ENCODE data around the gene ST6GALNAC2.

ST6GALNAC2 gene

DNA sequence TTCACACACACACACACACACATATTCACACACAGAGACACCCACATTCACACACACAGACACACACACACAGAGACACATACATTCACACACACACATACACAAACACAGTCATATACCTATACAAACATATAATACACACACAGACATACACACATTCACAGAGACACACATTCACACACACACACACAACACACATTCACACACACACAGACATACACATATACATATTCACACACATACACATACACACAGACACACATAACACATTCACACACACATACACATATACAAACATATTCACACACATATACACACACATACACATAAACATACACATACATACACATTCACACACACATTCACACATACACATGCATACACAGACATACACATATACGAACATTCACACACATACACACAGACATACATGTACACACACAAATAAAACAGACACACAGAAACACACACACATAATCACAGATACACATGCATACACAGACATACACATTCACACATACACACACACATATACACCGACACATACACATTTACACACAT lies 37.9 kb downstream of the ST6GALNAC2 start (continued):
- no peak for TF ChIP-seq ZNF354C (tag by site-specific recombination; IDR thresholded peaks at IDR 0.05; ENCODE audit: borderline replicate concordance, low read depth)
- no peak for TF ChIP-seq HOXD13 (CRISPR knock-in tag; IDR thresholded peaks at IDR 0.05; ENCODE audit: borderline replicate concordance)
- no peak for TF ChIP-seq ZNF596 (tag by site-specific recombination; IDR thresholded peaks at IDR 0.05)
- TF ChIP-seq KLF16 (tag by site-specific recombination; IDR thresholded peaks at IDR 0.05) = no peak
- TF ChIP-seq ZNF2 (tag by site-specific recombination; IDR thresholded peaks at IDR 0.05) = no peak
- no peak; the same call in none of the 2 replicates for TF ChIP-seq ZBTB48 (tag by site-specific recombination; IDR thresholded peaks at IDR 0.05)
- TF ChIP-seq IKZF3 (tag by site-specific recombination; IDR thresholded peaks at IDR 0.05) = no peak
- TF ChIP-seq ZNF701 (tag by site-specific recombination; IDR thresholded peaks at IDR 0.05) = no peak

DNA sequence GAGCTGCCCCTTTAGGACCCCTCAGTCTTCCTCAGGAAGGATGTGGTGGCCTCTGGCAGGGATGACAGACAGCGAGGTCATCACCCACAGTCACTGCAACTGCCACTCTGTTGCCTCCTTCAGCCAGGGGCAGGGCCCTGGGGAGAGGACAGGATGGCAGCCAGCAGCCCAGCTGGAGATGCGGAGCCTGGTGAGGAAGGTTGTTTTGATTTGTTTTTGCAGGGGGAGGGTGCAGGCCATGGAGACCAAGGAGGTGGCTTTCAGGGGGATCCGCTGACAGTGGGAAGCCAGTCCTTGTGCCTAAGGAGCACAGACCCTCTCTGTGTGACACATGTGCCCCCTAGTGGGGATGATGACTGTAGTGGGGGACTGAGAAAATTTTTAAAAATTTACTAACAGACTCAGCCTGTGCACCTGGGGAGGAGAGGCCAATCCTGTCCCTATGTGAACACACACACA lies 38.4 kb downstream of the ST6GALNAC2 start:
- no peaks in the 10 kb centered on the region for H3K9me3 ChIP-seq (ENCODE audit: control insufficient read depth, insufficient read depth, low read depth, low read length)
- ChIA-PET CTCF (interaction anchor here (0.6 to 4.5 kb wide), 36 partner anchors 10 to 533 kb away, joined by 3 to 87 read pairs (median 5); partner anchors contain the start of gene AANAT), POLR2A (interaction anchor here (2.7 kb wide), 1 partner anchor 10 kb away, joined by 15 read pairs; no protein-coding TSS in a partner anchor)
- peaks cover 0 to 9% of the 10 kb centered on the region in 2 experiments; a peak in 2 of 3 replicates for H3K36me3 ChIP-seq (ENCODE audit: control insufficient read depth in 2 of 2, insufficient read depth in 1 of 2, low read length in 2 of 2)
- no peak overlapping the region for H3K27ac ChIP-seq (ENCODE audit: extremely low read depth, low read depth, low read length)
- peaks cover 21% of the 10 kb centered on the region for H3K4me1 ChIP-seq (ENCODE audit: control insufficient read depth, insufficient read depth, low read length)
- H3K4me3 ChIP-seq (ENCODE audit: low read depth, low read length) = no peak overlapping the region
- no peak for TF ChIP-seq ZNF530 (tag by site-specific recombination; IDR thresholded peaks at IDR 0.05; ENCODE audit: low read depth)
- TF ChIP-seq, protein P1, sequence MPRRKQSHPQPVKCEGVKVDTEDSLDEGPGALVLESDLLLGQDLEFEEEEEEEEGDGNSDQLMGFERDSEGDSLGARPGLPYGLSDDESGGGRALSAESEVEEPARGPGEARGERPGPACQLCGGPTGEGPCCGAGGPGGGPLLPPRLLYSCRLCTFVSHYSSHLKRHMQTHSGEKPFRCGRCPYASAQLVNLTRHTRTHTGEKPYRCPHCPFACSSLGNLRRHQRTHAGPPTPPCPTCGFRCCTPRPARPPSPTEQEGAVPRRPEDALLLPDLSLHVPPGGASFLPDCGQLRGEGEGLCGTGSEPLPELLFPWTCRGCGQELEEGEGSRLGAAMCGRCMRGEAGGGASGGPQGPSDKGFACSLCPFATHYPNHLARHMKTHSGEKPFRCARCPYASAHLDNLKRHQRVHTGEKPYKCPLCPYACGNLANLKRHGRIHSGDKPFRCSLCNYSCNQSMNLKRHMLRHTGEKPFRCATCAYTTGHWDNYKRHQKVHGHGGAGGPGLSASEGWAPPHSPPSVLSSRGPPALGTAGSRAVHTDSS (tag by site-specific recombination; IDR thresholded peaks at IDR 0.05) = no peak
- TF ChIP-seq, protein P2, sequence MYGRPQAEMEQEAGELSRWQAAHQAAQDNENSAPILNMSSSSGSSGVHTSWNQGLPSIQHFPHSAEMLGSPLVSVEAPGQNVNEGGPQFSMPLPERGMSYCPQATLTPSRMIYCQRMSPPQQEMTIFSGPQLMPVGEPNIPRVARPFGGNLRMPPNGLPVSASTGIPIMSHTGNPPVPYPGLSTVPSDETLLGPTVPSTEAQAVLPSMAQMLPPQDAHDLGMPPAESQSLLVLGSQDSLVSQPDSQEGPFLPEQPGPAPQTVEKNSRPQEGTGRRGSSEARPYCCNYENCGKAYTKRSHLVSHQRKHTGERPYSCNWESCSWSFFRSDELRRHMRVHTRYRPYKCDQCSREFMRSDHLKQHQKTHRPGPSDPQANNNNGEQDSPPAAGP (tag by site-specific recombination; IDR thresholded peaks at IDR 0.05) = peak; percentile 48; the same call in 1 of the 2 replicates
- no peak for TF ChIP-seq ZSCAN30 (tag by site-specific recombination; IDR thresholded peaks at IDR 0.05)
- no peak for TF ChIP-seq ZSCAN16 (tag by site-specific recombination; IDR thresholded peaks at IDR 0.05)
- TF ChIP-seq, protein P3, sequence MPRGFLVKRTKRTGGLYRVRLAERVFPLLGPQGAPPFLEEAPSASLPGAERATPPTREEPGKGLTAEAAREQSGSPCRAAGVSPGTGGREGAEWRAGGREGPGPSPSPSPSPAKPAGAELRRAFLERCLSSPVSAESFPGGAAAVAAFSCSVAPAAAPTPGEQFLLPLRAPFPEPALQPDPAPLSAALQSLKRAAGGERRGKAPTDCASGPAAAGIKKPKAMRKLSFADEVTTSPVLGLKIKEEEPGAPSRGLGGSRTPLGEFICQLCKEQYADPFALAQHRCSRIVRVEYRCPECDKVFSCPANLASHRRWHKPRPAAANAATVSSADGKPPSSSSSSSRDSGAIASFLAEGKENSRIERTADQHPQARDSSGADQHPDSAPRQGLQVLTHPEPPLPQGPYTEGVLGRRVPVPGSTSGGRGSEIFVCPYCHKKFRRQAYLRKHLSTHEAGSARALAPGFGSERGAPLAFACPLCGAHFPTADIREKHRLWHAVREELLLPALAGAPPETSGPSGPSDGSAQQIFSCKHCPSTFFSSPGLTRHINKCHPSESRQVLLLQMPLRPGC (tag by site-specific recombination; IDR thresholded peaks at IDR 0.05) = no peak
- TF ChIP-seq, protein P4, sequence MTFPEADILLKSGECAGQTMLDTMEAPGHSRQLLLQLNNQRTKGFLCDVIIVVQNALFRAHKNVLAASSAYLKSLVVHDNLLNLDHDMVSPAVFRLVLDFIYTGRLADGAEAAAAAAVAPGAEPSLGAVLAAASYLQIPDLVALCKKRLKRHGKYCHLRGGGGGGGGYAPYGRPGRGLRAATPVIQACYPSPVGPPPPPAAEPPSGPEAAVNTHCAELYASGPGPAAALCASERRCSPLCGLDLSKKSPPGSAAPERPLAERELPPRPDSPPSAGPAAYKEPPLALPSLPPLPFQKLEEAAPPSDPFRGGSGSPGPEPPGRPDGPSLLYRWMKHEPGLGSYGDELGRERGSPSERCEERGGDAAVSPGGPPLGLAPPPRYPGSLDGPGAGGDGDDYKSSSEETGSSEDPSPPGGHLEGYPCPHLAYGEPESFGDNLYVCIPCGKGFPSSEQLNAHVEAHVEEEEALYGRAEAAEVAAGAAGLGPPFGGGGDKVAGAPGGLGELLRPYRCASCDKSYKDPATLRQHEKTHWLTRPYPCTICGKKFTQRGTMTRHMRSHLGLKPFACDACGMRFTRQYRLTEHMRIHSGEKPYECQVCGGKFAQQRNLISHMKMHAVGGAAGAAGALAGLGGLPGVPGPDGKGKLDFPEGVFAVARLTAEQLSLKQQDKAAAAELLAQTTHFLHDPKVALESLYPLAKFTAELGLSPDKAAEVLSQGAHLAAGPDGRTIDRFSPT (tag by site-specific recombination; IDR thresholded peaks at IDR 0.05) = peak; percentile 62; the same call in 1 of the 2 replicates
- TF ChIP-seq, protein P5, sequence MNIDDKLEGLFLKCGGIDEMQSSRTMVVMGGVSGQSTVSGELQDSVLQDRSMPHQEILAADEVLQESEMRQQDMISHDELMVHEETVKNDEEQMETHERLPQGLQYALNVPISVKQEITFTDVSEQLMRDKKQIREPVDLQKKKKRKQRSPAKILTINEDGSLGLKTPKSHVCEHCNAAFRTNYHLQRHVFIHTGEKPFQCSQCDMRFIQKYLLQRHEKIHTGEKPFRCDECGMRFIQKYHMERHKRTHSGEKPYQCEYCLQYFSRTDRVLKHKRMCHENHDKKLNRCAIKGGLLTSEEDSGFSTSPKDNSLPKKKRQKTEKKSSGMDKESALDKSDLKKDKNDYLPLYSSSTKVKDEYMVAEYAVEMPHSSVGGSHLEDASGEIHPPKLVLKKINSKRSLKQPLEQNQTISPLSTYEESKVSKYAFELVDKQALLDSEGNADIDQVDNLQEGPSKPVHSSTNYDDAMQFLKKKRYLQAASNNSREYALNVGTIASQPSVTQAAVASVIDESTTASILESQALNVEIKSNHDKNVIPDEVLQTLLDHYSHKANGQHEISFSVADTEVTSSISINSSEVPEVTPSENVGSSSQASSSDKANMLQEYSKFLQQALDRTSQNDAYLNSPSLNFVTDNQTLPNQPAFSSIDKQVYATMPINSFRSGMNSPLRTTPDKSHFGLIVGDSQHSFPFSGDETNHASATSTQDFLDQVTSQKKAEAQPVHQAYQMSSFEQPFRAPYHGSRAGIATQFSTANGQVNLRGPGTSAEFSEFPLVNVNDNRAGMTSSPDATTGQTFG (tag by site-specific recombination; IDR thresholded peaks at IDR 0.05; ENCODE audit: borderline replicate concordance) = no peak
- TF ChIP-seq ZNF211 (tag by site-specific recombination; IDR thresholded peaks at IDR 0.05; ENCODE audit: low read depth) = no peak
- TF ChIP-seq SP2 (tag by site-specific recombination; IDR thresholded peaks at IDR 0.05) = peak; percentile 24
- TF ChIP-seq ZNF768 (tag by site-specific recombination; IDR thresholded peaks at IDR 0.05) = no peak
- TF ChIP-seq KLF7 (tag by site-specific recombination; IDR thresholded peaks at IDR 0.05; ENCODE audit: borderline replicate concordance) = no peak
- no peak for TF ChIP-seq ZNF660 (tag by site-specific recombination; IDR thresholded peaks at IDR 0.05)
- TF ChIP-seq, protein P6, sequence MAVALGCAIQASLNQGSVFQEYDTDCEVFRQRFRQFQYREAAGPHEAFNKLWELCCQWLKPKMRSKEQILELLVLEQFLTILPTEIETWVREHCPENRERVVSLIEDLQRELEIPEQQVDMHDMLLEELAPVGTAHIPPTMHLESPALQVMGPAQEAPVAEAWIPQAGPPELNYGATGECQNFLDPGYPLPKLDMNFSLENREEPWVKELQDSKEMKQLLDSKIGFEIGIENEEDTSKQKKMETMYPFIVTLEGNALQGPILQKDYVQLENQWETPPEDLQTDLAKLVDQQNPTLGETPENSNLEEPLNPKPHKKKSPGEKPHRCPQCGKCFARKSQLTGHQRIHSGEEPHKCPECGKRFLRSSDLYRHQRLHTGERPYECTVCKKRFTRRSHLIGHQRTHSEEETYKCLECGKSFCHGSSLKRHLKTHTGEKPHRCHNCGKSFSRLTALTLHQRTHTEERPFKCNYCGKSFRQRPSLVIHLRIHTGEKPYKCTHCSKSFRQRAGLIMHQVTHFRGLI (tag by site-specific recombination; IDR thresholded peaks at IDR 0.05) = no peak
- no peak for TF ChIP-seq ZNF394 (tag by site-specific recombination; IDR thresholded peaks at IDR 0.05; ENCODE audit: borderline replicate concordance)
- no peak for TF ChIP-seq FEZF1 (tag by site-specific recombination; IDR thresholded peaks at IDR 0.05)
- TF ChIP-seq ZNF140 (tag by site-specific recombination; IDR thresholded peaks at IDR 0.05) = no peak
- no peak for TF ChIP-seq ZBTB21 (tag by site-specific recombination; IDR thresholded peaks at IDR 0.05)
- no peak for TF ChIP-seq ZNF10 (tag by site-specific recombination; IDR thresholded peaks at IDR 0.05)
